Lower leg skin (tissue), 4 donors: ENCODE results near the gene CRTAP. TPM values are rescaled to one million over a fixed set of nuclear protein-coding genes. Genes with fewer than 3 reads are reported as not detected.

Source experiments
- DNase-seq, 2 donors: peaks; one replicate each; pipeline ENCODE4 v3.0.0-alpha.2; 2019; ENCODE audit warnings: low spot score in 2 of 2
- H3K4me3 ChIP-seq: fragments of 200-600 bp; sonication (generic); 2 replicates; pipeline ENCODE4 v1.5.1; 2017; ENCODE audit warnings: mild to moderate bottlenecking, low read depth; ENCODE audit not compliant: poor library complexity, severe bottlenecking
- CTCF ChIP-seq, 3 donors: fragments of 450-650 bp; IDR thresholded peaks; one replicate each; pipeline ENCODE4 v1.5.1; 2016; ENCODE audit warnings: antibody characterized with exemption in 3 of 3, mild to moderate bottlenecking in 3 of 3, moderate library complexity in 2 of 3
- POLR2A ChIP-seq, 2 donors: fragments of 450-650 bp; IDR thresholded peaks; one replicate each; pipeline ENCODE4 v1.6.1; 2016 to 2017; ENCODE audit warnings: antibody characterized with exemption in 2 of 2, mild to moderate bottlenecking in 1 of 2, moderate library complexity in 1 of 2
- WGBS, 2 donors: methylation state at CpG; one replicate each; pipeline ENCODE4 v1.1.5; 2018; 5-methylcytosine and 5-hydroxymethylcytosine counted together
- intact Hi-C: fragments of 100-400 bp; cut with DNase I; formaldehyde crosslinking; loops from one replicate; pipeline ENCODE4 v1.15.0; 2023; ENCODE audit warnings: low total_unique reads
- total RNA-seq, 4 donors: library from RNA; depleted of rRNA; stranded (reverse); fragments of >200 nt; gene quantifications; one replicate each; pipeline ENCODE4 v1.1.0, GENCODE V29; 2016

CRTAP gene
- total RNA-seq, 4 donors from 2014 or later = 130 to 258 (median 196) TPM

GRCh38 chr3:33124638-33125037 lies 10.8 kb downstream of the CRTAP start:
- TF ChIP-seq POLR2A (IDR thresholded peaks at IDR 0.05) (no peak), CTCF (IDR thresholded peaks at IDR 0.05) (no peak)
- DNase-seq = no peak
- intact Hi-C loops = loop anchor here (10.0 kb wide), 1 partner anchor 250 kb away; no protein-coding TSS in a partner anchor

GRCh38 chr3:33125840-33126239 lies 12.0 kb downstream of the CRTAP start:
- intact Hi-C loops = loop anchor here (10.0 kb wide), 1 partner anchor 249 kb away; no protein-coding TSS in a partner anchor
- H3K4me3 ChIP-seq = no peak overlapping the region
- TF ChIP-seq CTCF (IDR thresholded peaks at IDR 0.05) = no peak
- no peak for TF ChIP-seq POLR2A (IDR thresholded peaks at IDR 0.05)
- WGBS, 2 donors = 84 to 90% methylated on average over 3 of the region's 3 CpGs
- DNase-seq = no peak

More at GRCh38 chr3:33124638-33125037, 10.8 kb downstream of the CRTAP start:
- WGBS, 2 donors = 41 to 50% methylated on average over 1 of the region's 1 CpG
- H3K4me3 ChIP-seq = no peak overlapping the region

GRCh38 chr3:33128706-33129105 lies 14.9 kb downstream of the CRTAP start:
- 60 to 65% methylated on average over 1 of the region's 1 CpG for WGBS, 2 donors
- TF ChIP-seq CTCF (IDR thresholded peaks at IDR 0.05) (no peak), POLR2A (IDR thresholded peaks at IDR 0.05) (no peak)
- no peak overlapping the region for H3K4me3 ChIP-seq
- intact Hi-C loops = loop anchor here (10.0 kb wide), 1 partner anchor 246 kb away; no protein-coding TSS in a partner anchor
- DNase-seq = peak in 1 of 2 donors; percentile 8

- no peak overlapping the region for H3K4me3 ChIP-seq
- WGBS, 2 donors = 83 to 89% methylated on average over 2 of the region's 2 CpGs
- intact Hi-C loops = no loop called here
- DNase-seq = no peak
- TF ChIP-seq CTCF (IDR thresholded peaks at IDR 0.05) = no peak
- no peak for TF ChIP-seq POLR2A (IDR thresholded peaks at IDR 0.05)
Measured at GRCh38 chr3:33130144-33130543, 16.3 kb downstream of the CRTAP start.

GRCh38 chr3:33131331-33132018 lies 17.7 kb downstream of the CRTAP start:
- TF ChIP-seq CTCF (IDR thresholded peaks at IDR 0.05) = no peak
- TF ChIP-seq POLR2A (IDR thresholded peaks at IDR 0.05) = no peak
- no peak overlapping the region for H3K4me3 ChIP-seq
- DNase-seq = peak; percentile 54 to 56
- intact Hi-C loops = no loop called here
- 21 to 22% methylated on average over 6 of the region's 6 CpGs for WGBS, 2 donors

- no peak for TF ChIP-seq CTCF (IDR thresholded peaks at IDR 0.05)
- DNase-seq = peak in 1 of 2 donors; percentile 20
- intact Hi-C loops = no loop called here
- WGBS, 2 donors = 80 to 100% methylated on average over 1 of the region's 1 CpG
- H3K4me3 ChIP-seq = no peak overlapping the region
Measured at GRCh38 chr3:33132019-33132360, 18.2 kb downstream of the CRTAP start.
